SKM-1 treated with dmso at 0.1 percent for 144 hours (cell line): ENCODE results near the gene ATG9A.

Source experiments
- DNase-seq: peaks from one replicate; lab custom pipeline; 2025; ENCODE audit not compliant: unreplicated experiment; lab: John Stamatoyannopoulos, UW

ATG9A gene

DNA sequence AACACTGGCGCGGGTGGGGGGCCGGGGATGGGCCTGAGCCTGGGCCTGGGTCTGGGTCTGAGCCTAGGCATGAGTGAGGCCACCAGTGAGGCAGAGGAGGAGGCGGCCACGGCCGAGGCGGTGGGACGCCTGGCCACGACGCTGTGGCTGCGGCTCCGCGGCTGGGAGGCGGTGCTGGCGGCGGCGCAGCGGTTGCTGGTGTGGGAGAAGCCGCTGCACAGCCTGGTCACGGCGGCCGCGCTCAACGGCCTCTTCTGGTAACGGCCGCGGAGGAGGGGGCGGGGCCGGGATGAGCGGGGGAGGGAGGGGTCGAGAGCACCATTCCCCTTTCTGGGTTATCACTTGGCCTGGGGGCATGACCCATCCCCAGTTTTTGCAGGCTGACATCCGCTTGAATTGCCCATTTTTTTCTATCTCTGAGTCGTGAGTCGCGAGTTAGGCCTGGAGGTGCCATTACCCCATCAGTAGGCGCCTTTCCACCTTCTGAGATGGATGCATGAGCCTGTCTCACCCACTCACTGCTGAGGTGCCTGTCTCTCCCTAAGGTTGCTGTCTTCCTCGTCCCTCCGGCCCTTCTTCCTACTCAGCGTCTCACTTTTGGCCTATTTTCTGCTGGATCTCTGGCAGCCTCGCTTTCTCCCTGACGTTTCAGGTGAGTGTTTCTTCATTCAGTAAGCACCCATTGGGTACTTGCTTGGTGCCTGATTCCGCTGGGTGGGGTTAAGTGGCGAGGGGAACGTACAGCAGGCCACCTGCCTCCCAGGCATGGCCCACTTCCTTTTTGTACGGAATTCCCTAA lies 50.9 kb downstream of the ATG9A start:
- no peak for DNase-seq

- peak; percentile 77 for DNase-seq
These were observed 51.7 kb downstream of the ATG9A start, which contains the start of gene RETREG2 for GRCh38 chr2:219177552-219178376. Gene RETREG2 (plus strand): TSS chr2:219178275. CDS start chr2:219178353, 78 bp downstream.

DNA sequence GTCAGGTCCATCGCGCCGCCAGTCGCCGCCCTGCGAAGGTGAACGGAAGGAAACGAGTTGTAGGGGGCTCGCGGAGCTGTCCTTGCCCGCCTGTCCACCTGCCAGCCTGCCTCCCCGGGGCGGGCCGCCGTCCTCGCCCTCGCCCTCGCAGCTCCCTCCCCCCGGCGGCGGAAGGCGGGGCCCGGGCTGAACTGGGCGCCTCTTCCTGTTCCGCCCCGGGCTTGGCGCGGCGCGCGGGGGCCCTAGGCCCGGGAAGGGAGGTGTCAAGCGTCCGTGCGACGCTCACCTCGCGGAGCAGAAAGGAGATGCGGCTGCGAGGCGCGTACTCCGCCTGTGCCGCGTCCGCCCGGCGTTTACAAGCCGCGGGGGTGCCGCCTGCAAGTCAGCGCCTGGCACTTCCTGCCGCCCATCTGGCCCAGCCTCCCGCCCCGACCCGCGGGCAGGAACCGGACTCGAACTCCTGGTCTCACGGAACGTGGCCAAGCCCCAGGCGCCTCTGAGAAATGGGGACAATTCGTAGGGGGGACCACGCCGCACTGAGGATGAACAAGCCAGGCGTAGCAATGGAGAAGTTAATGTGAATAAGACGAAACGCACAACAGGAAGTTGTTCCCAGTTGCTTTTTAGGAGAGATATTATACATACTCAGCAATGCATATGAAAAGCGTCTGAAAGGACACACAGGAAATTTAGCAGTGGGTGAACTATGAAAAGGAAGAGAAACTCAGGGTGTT lies 52.5 kb downstream of the ATG9A start, which contains the start of gene CNPPD1:
CNPPD1 (minus strand) TSS at position 108 of the 734 bp plus-strand sequence; CDS start at position 11, 97 bp downstream.
- peak; percentile 81 for DNase-seq

GRCh38 chr2:219175928-219176817 lies 53.3 kb downstream of the ATG9A start:
- DNase-seq, result no peak

- no peak for DNase-seq
These were observed 54.0 kb downstream of the ATG9A start for GRCh38 chr2:219175486-219175885.

DNA sequence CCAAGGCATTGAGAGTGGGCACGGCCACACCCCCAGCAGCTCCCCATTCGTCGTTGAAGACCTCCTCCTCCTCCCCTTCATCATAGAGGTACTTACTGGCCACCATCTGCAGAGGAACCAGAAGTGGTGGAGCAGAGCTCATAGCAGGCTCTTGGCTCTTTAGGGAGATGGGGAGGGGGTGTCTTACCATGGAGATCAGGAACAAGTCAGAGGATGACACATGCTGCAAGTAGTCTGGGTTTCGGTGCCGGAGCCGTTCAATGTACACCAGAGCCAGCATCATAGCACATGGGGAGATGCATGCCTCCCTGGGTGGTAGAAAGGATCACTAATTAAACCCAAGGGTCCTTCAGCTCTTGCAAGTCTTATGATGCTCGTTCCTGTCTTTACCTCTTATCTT lies 54.6 kb downstream of the ATG9A start:
- DNase-seq, result no peak

DNA sequence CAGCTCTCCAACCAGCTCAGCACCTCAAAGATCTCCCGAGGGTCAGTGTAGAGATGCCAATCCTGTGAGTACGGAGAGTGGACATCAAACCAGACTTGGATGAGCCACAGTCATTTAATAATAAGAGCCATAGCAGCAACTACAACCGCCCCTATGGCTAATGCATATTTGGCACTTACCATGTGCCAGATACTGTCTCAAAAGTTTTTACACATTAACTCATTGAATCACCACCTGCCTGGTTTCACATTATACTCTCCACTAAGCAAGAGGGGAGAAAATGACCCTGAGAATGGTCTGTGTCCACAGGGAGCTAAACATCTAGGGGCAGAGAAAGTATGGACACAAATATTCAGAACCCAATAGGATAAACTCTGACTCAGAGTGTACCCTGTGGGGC lies 55.3 kb downstream of the ATG9A start:
- no peak for DNase-seq

GRCh38 chr2:219173176-219173575 lies 56.3 kb downstream of the ATG9A start:
- no peak for DNase-seq

DNA sequence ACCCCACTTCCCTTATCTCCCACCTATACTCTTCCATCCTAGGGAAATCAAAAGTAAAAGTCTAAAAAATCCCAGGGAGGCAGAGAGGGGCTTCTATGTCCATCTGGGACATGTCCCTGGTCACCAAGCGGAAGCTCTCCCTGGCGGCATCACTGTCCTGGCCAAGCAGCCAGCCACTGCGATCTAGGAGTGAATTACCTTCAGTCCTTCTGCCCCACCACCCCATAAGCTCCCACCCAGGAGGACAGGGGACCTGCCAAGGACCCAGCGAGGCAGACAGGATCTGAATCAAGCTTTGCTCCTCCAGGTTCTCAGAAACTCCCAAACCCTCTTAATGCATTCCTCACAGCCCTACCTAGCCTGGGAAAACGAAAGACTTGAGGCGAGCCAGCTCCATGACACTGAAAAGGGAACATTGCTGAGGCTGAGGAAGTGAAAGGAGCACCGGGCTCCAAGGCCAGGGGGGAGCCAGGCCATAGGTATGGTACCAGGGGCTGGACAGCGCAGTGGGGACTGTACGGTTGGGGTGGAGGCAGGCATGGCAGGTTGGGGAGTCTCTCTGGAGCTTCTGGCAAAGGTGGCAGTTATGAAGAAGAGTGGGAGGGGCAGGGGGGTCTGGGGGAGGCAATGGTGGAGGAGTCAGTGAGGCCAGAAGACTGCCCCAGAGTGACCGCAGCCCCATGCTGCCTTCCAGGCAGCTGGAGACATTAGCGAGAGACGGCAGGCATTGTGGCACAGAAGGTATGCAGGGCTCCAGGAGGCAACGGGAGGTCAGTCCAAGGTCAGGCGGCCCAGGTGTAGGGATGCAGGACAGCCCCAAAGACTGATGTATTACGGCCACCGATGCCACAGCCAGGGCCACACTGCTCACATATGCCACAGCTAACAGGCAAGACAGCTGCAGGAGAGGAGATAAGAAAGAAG lies 56.9 kb downstream of the ATG9A start:
- DNase-seq, result no peak

- peak; percentile 29 for DNase-seq
These were observed 58.2 kb downstream of the ATG9A start for GRCh38 chr2:219171231-219171651.

DNA sequence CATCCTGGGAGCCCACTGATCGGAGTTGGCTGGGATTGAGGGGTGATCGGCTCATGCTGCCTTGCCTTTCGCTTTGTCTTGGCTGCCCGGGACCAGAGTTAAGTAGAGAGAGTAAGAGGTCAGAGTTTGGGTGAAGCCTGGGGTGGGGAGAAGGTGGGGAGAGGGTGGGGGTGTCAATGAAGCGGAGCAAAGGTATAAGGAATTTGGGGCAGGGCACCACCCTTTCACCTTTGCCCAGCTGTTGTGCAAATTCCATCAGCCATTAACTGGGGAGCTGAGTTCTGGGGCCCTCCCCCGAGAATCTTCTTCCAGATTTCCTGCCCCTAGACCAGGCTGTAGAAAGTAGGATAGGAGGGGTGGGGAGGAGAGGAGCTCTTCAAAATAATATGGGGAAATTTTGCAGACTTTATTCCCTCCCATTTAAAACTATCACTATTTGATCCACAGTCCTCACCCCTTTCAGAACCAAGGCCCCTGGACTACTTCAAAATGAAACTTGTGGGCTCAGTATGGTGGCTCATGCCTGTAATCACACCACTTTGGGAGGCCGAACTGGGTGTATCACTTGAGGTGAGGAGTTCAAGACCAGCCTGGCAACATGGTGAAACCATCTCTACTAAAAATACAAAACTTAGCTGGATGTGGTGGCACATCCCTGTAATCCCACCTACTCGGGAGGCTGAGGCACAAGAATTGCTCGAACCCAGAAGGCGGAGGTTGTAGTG lies 59.3 kb downstream of the ATG9A start, which contains the start of gene SLC23A3:
SLC23A3 (minus strand) TSS at position 100 of the 725 bp plus-strand sequence; CDS start at position 55, 45 bp downstream.
- DNase-seq, result no peak
